Activated CD8-positive, alpha-beta T cell treated with anti-CD3 and anti-CD28 coated beads, Interleukin-2, amount 10 ng/mL, durations not matched to agents 7 days and 5 days (primary cell): ENCODE data around the gene MMP23B. TPM values are rescaled to one million over a fixed set of nuclear protein-coding genes. Genes with fewer than 3 reads are reported as not detected.

Experiments
- ATAC-seq: fragments of 150-1000 bp; cut with Tn5 transposase; one replicate; pipeline ENCODE4 v1.10.0; 2021; ENCODE audit warnings: moderate library complexity
- CTCF ChIA-PET: fragments of 350-600 bp; sonication (Branson Sonifier 250); formaldehyde crosslinking; loops from one replicate; lab custom pipeline; 2021; ENCODE audit warnings: antibody characterized with exemption; lab: Charles Lee
- POLR2A ChIA-PET: fragments of 350-600 bp; sonication (Branson Sonifier 250); formaldehyde crosslinking; loops from one replicate; lab custom pipeline; 2021; ENCODE audit warnings: antibody characterized with exemption; lab: Charles Lee
- DNase-seq: peaks from one replicate; pipeline ENCODE4 v3.0.0-alpha.2; 2020
- H3K27ac Mint-ChIP-seq: one replicate; pipeline ENCODE4 v1.8.0; 2021; ENCODE audit warnings: mild to moderate bottlenecking, mixed read lengths
- H3K27me3 Mint-ChIP-seq: one replicate; pipeline ENCODE4 v1.8.0; 2021; ENCODE audit warnings: low read depth, mixed read lengths
- H3K36me3 Mint-ChIP-seq: one replicate; pipeline ENCODE4 v1.8.0; 2021; ENCODE audit warnings: low read depth, mixed read lengths
- H3K4me1 Mint-ChIP-seq: one replicate; pipeline ENCODE4 v1.8.0; 2021; ENCODE audit warnings: low read depth, mixed read lengths
- H3K4me3 Mint-ChIP-seq: one replicate; pipeline ENCODE4 v1.8.0; 2021; ENCODE audit warnings: mild to moderate bottlenecking, mixed read lengths
- H3K9me3 Mint-ChIP-seq: one replicate; pipeline ENCODE4 v1.8.0; 2022; ENCODE audit warnings: mixed read lengths; ENCODE audit not compliant: insufficient read depth
- total RNA-seq, 2 experiments: library from RNA; stranded (reverse); gene quantifications; one replicate each; pipeline ENCODE4 v1.2.3, GENCODE V29; 2021

Gene MMP23B
- total RNA-seq, 2 experiments from 2014 or later: 1.7 to 2.0 TPM

DNA sequence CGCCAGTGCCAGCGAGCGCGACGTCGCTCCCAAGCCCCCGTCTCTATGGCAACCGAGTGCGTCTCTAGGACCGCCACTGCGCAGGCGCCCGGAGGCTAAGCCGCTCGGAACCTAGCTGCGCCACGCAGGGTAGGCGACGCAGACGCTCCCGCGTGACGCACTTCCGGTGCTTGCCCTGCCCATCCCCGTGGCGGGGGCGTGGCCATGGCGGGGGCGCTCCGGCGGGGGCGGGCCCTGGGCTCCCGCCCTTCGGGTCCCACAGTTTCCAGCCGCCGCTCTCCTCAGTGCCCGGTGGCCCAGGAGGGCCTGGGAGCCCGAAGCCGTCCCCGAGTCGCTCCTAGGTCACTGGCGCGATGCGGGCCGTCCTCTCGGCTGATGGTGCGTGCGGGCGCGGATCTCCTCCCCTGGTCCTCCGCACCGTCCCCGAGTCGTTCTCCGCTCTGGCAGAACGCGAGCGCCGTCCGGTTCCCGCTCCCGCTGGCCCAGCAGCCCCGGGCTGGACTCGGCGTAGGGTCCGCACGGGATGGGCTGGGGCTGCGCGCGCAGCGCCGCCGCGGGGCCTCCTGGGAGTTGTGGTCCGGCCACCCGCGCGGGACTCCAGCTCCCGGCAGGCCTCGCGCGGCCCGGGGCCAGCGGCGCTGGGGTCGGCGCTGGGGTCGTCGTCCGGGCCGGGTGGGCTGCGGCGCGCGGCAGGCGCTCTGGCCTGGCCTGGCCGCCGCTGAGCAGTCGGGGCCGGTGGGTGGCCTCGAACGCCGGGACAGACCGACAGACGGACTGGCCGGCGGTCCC lies 16.5 kb upstream of the MMP23B start, which contains the start of gene MIB2:
MIB2 (plus strand) TSS at position 245 of the 789 bp plus-strand sequence. CDS start 7,953 bp downstream, outside the sequence.
- ATAC-seq: peak; percentile 86
- H3K36me3 Mint-ChIP-seq: peaks cover 13% of the 10 kb centered on the region
- POLR2A ChIA-PET: interaction anchor here (0.8 to 2.5 kb wide), 9 partner anchors 10 to 534 kb away, joined by 3 to 11 read pairs (median 3); partner anchors contain the start of gene CCNL2

DNA sequence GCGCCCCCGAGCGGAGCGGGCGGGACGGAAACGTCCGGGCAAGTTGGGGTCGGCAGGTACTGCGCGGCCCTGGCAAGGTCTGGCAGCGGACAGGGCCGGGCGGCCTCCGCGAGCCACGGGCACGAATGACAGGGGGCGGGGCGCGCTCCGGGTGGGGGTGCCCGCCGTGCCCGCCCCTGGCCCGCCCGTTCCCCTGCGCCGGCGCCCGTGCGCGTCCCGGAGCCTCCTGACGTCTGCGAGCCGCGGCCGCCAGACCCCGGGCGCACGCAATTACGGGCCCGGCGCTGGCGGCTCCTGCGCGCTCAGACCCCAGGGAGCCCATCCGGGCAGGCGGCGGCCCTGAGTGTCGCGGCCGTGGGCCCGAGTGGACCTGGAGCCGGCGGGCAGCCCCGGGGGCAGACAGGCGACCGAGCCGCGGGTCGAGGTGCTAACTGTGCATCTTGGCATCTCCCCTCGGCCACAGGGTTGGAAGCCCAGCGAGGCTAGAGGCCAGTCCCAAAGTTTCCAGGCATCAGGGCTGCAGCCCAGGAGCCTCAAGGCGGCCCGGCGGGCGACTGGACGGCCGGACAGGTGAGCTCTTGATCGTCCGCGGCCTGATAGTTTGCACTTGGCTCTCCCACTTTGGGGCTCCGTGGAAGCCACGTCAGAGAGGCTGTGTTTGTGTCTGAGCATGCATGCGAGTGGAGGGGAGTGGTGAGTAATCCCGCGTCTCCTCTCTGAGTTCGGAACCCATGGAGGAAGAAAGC lies 15.8 kb upstream of the MMP23B start:
- DNase-seq (no peak), ATAC-seq (peak; percentile 13)
- ChIA-PET CTCF (interaction anchor here (2.4 to 3.5 kb wide), 2 partner anchors 13 to 63 kb away, joined by 11 to 21 read pairs; no protein-coding TSS in a partner anchor), POLR2A (interaction anchor here (1.0 to 2.5 kb wide), 5 partner anchors 10 to 38 kb away, joined by 3 to 11 read pairs (median 3); no protein-coding TSS in a partner anchor)
- peaks cover 39% of the 10 kb centered on the region for H3K4me1 Mint-ChIP-seq
- peaks cover 13% of the 10 kb centered on the region for H3K36me3 Mint-ChIP-seq
- no peaks in the 10 kb centered on the region for H3K9me3 Mint-ChIP-seq
- no peaks in the 10 kb centered on the region for H3K27me3 Mint-ChIP-seq
- peak overlapping the region; percentile 88 for H3K27ac Mint-ChIP-seq
- peak overlapping the region; percentile 82 for H3K4me3 Mint-ChIP-seq

More for the DNA sequence above, 16.5 kb upstream of the MMP23B start, which contains the start of gene MIB2:
- Mint-ChIP-seq H3K9me3 (no peaks in the 10 kb centered on the region), H3K4me1 (peaks cover 39% of the 10 kb centered on the region), H3K4me3 (peak within 1 kb of the TSS; percentile 88), H3K27me3 (no peaks in the 10 kb centered on the region), H3K27ac (peak within 1 kb of the TSS; percentile 94)
- DNase-seq: peak; percentile 97
- CTCF ChIA-PET: interaction anchor here (0.5 to 3.5 kb wide), 3 partner anchors 14 to 456 kb away, joined by 3 to 21 read pairs (median 11); no protein-coding TSS in a partner anchor

DNA sequence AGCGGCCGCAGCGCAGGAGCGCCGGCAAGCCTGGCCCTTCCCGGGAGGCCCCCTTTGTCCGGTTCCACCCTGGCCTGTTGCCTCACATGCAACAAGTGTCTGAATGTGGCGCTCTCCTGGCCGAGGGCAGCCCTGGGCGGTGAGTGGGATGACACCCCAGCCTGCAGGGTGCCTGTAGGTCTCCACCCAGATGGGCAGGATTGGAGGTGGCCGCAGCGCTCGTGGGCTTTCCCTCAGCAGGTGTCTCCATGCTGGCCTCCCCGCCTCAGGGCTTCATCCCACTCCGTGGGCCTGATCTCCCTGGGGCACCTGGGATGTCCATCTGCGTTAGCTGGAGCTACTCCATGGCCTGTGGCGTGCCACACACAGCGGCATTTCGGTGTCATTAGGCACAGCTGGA lies 15.1 kb upstream of the MMP23B start:
- ChIA-PET POLR2A (no interaction called here), CTCF (no interaction called here)
- peaks cover 13% of the 10 kb centered on the region for H3K36me3 Mint-ChIP-seq
- peak overlapping the region; percentile 88 for H3K27ac Mint-ChIP-seq
- no peaks in the 10 kb centered on the region for H3K27me3 Mint-ChIP-seq
- H3K4me1 Mint-ChIP-seq: peaks cover 39% of the 10 kb centered on the region
- ATAC-seq: no peak
- peak overlapping the region; percentile 82 for H3K4me3 Mint-ChIP-seq
- DNase-seq: no peak
- H3K9me3 Mint-ChIP-seq: no peaks in the 10 kb centered on the region

DNA sequence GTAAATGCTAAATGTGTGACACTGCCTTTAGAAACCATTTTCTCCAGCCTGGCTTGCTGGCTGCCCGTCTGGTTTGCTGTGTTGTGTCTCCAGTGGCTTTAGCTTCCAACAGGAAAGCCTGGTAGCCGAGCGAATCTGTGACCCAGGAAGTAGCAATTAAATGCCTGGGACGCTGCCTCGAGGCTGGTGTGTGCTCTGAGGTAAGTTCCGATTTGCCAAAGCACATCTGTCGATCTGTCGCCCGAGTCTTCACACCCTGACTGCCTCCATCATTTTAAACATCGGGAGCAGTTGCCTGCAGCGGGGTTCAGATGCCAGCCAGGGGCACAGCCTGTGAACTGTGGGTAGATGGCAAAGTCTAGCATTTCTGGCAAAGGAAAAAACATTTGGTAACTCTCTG lies 14.5 kb upstream of the MMP23B start:
- Mint-ChIP-seq H3K4me3 (peak overlapping the region; percentile 82), H3K9me3 (no peaks in the 10 kb centered on the region), H3K27ac (peak overlapping the region; percentile 50), H3K4me1 (peaks cover 34% of the 10 kb centered on the region), H3K27me3 (no peaks in the 10 kb centered on the region), H3K36me3 (peaks cover 13% of the 10 kb centered on the region)
- no peak for ATAC-seq
- POLR2A ChIA-PET: no interaction called here
- CTCF ChIA-PET: no interaction called here
- no peak for DNase-seq

DNA sequence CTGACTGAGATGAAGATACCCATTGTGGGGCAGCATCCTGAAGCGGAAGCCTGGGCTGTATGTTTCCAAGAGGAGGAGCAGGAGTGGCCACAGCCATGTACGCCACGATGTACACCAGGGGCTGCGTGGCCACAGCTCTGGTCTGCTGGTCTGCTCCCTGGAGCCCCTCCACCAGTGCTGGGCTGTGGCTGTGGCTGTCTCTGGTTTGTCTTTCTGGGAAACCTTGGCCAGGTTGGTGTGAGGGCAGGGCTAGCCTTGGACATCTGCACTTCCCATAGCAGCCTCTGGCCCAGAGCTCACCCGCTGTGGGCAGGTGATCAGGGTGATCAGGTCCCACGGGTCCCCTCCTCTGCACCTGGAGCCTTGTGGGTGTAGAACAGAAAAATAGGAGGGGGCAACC lies 14.0 kb upstream of the MMP23B start:
- Mint-ChIP-seq H3K27ac (no peak overlapping the region), H3K36me3 (peaks cover 13% of the 10 kb centered on the region), H3K27me3 (no peaks in the 10 kb centered on the region), H3K4me1 (peaks cover 34% of the 10 kb centered on the region), H3K9me3 (no peaks in the 10 kb centered on the region), H3K4me3 (no peak overlapping the region)
- no peak for ATAC-seq
- DNase-seq: no peak
- CTCF ChIA-PET: no interaction called here
- POLR2A ChIA-PET: no interaction called here

DNA sequence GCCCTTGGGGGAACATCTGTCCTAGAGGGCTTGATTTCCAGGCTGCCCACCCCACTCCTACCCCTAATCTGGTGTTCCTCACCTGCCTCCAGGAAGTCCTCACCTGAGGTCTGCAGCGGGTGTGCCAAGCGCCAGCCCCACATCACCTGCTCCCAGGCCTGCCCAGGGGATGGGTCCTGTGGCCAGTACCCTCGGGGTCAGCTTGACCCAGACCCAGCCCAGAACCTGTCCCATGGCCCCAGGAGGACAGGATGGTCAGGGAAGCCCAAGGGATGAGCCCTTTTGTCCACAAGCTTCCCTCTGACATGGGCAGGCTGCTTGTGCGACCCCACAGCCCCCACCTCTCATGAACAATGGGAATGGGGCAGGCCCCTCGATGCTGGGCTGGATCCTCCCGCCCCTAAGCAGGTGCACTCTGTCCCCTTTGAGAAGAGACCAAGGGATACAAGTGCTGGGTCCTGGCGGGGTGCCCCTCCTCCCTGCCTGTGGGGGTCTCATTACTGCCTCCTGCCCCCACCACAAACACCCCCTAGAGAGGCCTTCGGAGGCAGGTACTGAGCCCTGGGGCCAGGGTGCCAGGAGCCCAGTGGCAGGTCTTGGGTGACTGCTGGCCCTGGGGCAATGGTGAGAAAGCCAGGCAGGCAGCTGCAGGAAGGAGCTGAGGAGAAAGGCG lies 13.4 kb upstream of the MMP23B start:
- ATAC-seq (no peak), DNase-seq (no peak)
- Mint-ChIP-seq H3K27me3 (no peaks in the 10 kb centered on the region), H3K27ac (no peak overlapping the region), H3K4me3 (no peak overlapping the region), H3K9me3 (no peaks in the 10 kb centered on the region), H3K36me3 (peaks cover 12% of the 10 kb centered on the region), H3K4me1 (peaks cover 33% of the 10 kb centered on the region)
- ChIA-PET CTCF (interaction anchor here (1.0 kb wide), 1 partner anchor 11 kb away, joined by 6 read pairs; no protein-coding TSS in a partner anchor), POLR2A (no interaction called here)

DNA sequence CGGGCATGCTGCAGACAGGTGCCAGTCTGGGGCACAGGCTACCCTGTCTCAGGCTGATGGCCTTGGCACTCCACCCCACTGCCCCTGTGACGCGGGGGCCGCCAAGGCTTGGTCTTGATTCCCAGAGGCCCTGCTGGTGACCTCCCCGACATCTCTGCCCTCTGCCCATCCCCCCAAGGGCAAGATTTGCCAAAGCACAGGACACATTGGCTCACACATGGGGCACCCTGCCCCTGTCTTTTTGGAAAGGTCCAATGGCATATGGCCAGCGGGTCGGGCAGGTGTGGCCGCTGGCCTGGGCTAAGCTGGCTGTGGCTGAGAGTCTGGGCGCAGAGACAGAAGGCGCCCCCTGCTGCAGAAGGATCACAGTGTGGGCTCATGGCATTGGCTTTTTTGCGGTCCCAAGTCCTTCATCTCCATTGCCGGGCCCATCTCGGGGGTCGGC lies 12.0 kb upstream of the MMP23B start:
- ChIA-PET POLR2A (no interaction called here), CTCF (interaction anchor here (1.0 kb wide), 1 partner anchor 10 kb away, joined by 6 read pairs; no protein-coding TSS in a partner anchor)
- no peak for ATAC-seq
- Mint-ChIP-seq H3K9me3 (no peaks in the 10 kb centered on the region), H3K36me3 (peaks cover 4% of the 10 kb centered on the region), H3K27me3 (no peaks in the 10 kb centered on the region), H3K4me3 (no peak overlapping the region), H3K27ac (no peak overlapping the region), H3K4me1 (peaks cover 19% of the 10 kb centered on the region)
- DNase-seq: no peak

DNA sequence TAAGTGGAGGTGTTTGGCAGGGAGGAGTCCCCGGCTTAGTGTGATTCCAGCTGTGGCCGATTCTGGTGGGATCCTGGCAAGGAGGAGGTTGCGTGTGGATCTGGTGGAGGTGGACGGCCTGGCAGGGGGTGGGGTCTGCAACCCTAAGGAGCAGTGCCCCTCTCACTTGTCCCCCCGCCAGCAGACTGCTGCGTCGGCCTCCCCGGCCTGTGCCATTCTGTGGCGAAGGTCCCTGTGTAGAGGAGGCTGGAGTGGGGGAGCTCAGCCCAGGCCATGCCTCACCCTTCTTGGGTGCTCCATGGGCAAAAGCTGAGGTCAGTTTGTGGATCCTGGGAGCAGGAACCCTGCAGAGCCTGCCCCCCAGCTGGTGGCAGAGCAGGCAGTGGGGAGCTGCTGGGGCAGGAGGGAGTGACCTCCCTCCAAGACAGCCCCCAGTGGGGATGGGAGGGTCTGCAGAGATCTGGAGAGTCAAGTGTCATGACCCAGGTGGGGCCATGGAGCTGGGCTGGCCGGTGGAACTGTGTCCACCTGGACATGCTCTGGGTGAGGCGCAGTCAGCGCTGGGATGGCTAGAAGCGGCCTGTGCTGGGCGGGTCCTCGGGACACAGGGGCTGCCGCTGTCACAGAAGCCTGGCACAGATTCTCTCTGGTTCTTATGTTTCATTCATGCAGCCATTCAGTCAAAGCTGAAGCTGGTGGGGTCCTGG lies 11.4 kb upstream of the MMP23B start:
- H3K27me3 Mint-ChIP-seq: no peaks in the 10 kb centered on the region
- no peak overlapping the region for H3K4me3 Mint-ChIP-seq
- H3K9me3 Mint-ChIP-seq: no peaks in the 10 kb centered on the region
- DNase-seq (no peak), ATAC-seq (no peak)
- H3K27ac Mint-ChIP-seq: no peak overlapping the region
- ChIA-PET CTCF (no interaction called here), POLR2A (no interaction called here)
- H3K36me3 Mint-ChIP-seq: peaks cover 4% of the 10 kb centered on the region
- H3K4me1 Mint-ChIP-seq: peaks cover 17% of the 10 kb centered on the region

DNA sequence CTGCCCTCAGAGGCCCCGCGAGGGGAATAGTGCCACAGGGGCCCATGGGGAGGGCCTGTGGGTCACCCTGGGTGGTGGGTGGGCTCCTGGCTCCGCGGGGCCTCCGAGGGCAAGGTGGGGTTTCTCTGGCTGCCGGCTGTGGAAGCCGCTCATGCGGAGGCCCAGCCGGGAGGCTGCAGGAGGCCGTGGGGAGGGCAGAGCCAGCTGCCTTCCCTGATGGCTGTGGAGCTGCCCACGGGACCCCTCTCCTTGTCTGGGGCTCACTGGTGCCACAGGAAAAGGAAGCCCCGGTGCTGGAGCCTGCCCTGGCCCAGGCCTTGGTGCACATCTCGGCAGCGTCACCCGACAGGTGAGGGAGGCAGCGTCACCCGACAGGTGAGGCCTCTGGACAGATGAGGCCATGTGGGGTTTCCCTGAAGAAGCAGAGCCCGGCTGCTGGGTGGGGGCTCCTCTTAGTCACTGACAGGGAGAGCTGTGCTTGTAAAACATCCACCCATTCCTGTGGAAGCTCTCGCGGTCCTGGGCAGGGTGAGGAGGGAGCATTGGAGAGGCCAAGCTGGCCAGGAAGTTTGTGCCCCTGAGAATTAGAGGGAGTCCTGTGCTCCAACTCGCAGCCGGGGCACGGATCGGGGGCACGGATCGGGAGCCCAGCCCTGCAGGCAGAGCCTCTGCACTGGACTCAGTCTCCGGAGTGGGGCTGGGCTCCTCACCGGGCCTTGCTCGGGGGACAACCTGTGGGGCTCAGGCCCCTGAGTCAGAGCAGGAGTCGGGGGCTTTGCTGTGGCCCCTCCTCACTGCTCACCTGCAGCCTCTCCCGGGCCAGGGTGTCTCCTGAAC lies 10.6 kb upstream of the MMP23B start:
- Mint-ChIP-seq H3K4me1 (peaks cover 17% of the 10 kb centered on the region), H3K9me3 (no peaks in the 10 kb centered on the region), H3K27ac (no peak overlapping the region), H3K27me3 (no peaks in the 10 kb centered on the region), H3K4me3 (no peak overlapping the region), H3K36me3 (peaks cover 4% of the 10 kb centered on the region)
- DNase-seq (no peak), ATAC-seq (no peak)
- ChIA-PET CTCF (no interaction called here), POLR2A (no interaction called here)

DNA sequence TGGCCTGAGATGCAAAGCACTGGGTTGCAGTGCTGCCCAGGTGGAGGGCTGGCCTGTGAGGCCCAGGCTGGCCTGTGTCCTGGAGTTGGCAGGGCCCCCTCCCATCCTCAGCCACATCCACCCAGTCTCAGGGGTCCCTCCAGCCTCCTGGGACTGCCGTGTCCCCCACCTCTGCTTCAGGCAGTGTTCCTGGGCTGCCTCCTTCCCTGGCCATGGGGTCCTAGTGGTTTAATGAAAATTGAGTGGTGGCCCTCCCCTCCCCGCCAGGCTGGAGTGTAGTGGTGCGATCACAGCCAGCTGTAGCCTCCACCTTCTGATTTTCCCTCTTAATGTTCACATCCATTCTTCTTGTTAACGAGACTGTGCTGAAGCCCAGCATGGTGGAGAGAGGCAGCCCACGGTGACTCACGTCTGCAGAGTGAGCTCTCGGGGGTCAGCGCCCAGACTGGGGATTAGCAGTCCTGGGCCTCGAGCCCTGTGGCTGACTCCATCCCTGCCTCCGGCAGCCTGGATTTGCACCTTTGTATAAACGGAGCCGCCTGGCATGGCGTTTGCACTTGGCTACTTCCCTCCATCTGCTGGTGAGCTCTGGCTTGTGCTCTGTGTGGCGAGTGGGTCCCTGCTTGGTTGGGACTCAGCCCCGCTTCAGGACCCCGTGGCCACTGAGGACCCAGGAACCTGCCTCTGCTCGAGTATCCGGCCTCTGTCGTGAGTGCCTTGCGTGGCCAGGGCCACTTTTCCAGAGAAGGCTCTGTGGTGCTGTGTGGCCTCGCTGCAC lies 9.8 kb upstream of the MMP23B start:
- H3K27me3 Mint-ChIP-seq: no peaks in the 10 kb centered on the region
- no peak overlapping the region for H3K4me3 Mint-ChIP-seq
- peaks cover 4% of the 10 kb centered on the region for H3K36me3 Mint-ChIP-seq
- ChIA-PET CTCF (no interaction called here), POLR2A (no interaction called here)
- H3K27ac Mint-ChIP-seq: no peak overlapping the region
- ATAC-seq (no peak), DNase-seq (no peak)
- peaks cover 9% of the 10 kb centered on the region for H3K4me1 Mint-ChIP-seq
- no peaks in the 10 kb centered on the region for H3K9me3 Mint-ChIP-seq
